ENCODE results near the gene TMEM119. TPM values are rescaled to one million over a fixed set of nuclear protein-coding genes. Genes with fewer than 3 reads are reported as not detected.
"Not testable (repeated sequence)": the region's sequence is repeated elsewhere in the genome, so short reads cannot be mapped to it uniquely, and the experiment has no call there.

TMEM119 gene
- total RNA-seq, 1 experiment from 2014 or later, result 311 TPM

GRCh38 chr12:108638141-108638827 is 40.4 kb upstream of the TMEM119 start:
- H3K4me1 ChIP-seq (replicated peaks), result no peaks in the 10 kb centered on the region; the same call in 1 of the 2 replicates
- peaks cover 3% of the 10 kb centered on the region; the same call in 1 of the 2 replicates for H3K9me3 ChIP-seq (replicated peaks)
- no peak overlapping the region for H3K27ac ChIP-seq
- no peak overlapping the region for H3K4me3 ChIP-seq
- no peaks in the 10 kb centered on the region for H3K36me3 ChIP-seq
- H3K27me3 ChIP-seq (replicated peaks), result peaks cover 13% of the 10 kb centered on the region
- DNase-seq (ENCODE audit: low read depth in 1 of 2, low spot score in 2 of 2), result peak; percentile 73 to 92

GRCh38 chr12:108637222-108637971 is 39.5 kb upstream of the TMEM119 start:
- 0 out of 2 replicates have a peak, but pooled peaks cover 6% of the 10 kb centered on the region for H3K27me3 ChIP-seq (replicated peaks)
- no peaks in the 10 kb centered on the region; the same call in 1 of the 2 replicates for H3K4me1 ChIP-seq (replicated peaks)
- no peaks in the 10 kb centered on the region for H3K36me3 ChIP-seq
- no peak overlapping the region for H3K27ac ChIP-seq
- no peak overlapping the region for H3K4me3 ChIP-seq
- peak; percentile 70 to 91 for DNase-seq (ENCODE audit: low read depth in 1 of 2, low spot score in 2 of 2)
- H3K9me3 ChIP-seq (replicated peaks), result peaks cover 3% of the 10 kb centered on the region; the same call in 1 of the 2 replicates

GRCh38 chr12:108635997-108636808 is 38.3 kb upstream of the TMEM119 start:
- H3K36me3 ChIP-seq, result no peaks in the 10 kb centered on the region

GRCh38 chr12:108635201-108635996 is 37.5 kb upstream of the TMEM119 start:
- Histone ChIP-seq H3K36me3 (no peaks in the 10 kb centered on the region), H3K4me3 (no peak overlapping the region), H3K4me1 (replicated peaks) (peaks cover 12% of the 10 kb centered on the region), H3K27ac (no peak overlapping the region), H3K9me3 (replicated peaks) (no peaks in the 10 kb centered on the region), H3K27me3 (replicated peaks) (0 out of 2 replicates have a peak, but pooled peaks cover 3% of the 10 kb centered on the region)
- peak; percentile 72 to 91 for DNase-seq (ENCODE audit: low read depth in 1 of 2, low spot score in 2 of 2)

More at GRCh38 chr12:108635997-108636808, 38.3 kb upstream of the TMEM119 start:
- DNase-seq (ENCODE audit: low read depth in 1 of 2, low spot score in 2 of 2), result peak; percentile 70 to 87
- Histone ChIP-seq H3K9me3 (replicated peaks) (peaks cover 3% of the 10 kb centered on the region; the same call in 1 of the 2 replicates), H3K4me3 (no peak overlapping the region), H3K27me3 (replicated peaks) (0 out of 2 replicates have a peak, but pooled peaks cover 6% of the 10 kb centered on the region), H3K4me1 (replicated peaks) (peaks cover 6% of the 10 kb centered on the region), H3K27ac (no peak overlapping the region)

- Histone ChIP-seq H3K4me1 (replicated peaks) (peaks cover 23% of the 10 kb centered on the region), H3K27ac (no peak overlapping the region), H3K9me3 (replicated peaks) (no peaks in the 10 kb centered on the region), H3K36me3 (no peaks in the 10 kb centered on the region), H3K4me3 (no peak overlapping the region), H3K27me3 (replicated peaks) (0 out of 2 replicates have a peak, but pooled peaks cover 3% of the 10 kb centered on the region)
- peak; percentile 78 to 96 for DNase-seq (ENCODE audit: low read depth in 1 of 2, low spot score in 2 of 2)
These were observed 36.5 kb upstream of the TMEM119 start for GRCh38 chr12:108634341-108634751.

- DNase-seq (ENCODE audit: low read depth in 1 of 2, low spot score in 2 of 2), result peak; percentile 65 to 94
- Histone ChIP-seq H3K27me3 (replicated peaks) (0 out of 2 replicates have a peak, but pooled peaks cover 3% of the 10 kb centered on the region), H3K27ac (no peak within 1 kb of the TSS), H3K4me1 (replicated peaks) (peaks cover 29% of the 10 kb centered on the region), H3K4me3 (no peak within 1 kb of the TSS), H3K36me3 (no peaks in the 10 kb centered on the region), H3K9me3 (replicated peaks) (no peaks in the 10 kb centered on the region)
These were observed 35.8 kb upstream of the TMEM119 start, which contains the start of gene SELPLG for GRCh38 chr12:108633534-108634248. TSS of gene SELPLG (minus strand) at chr12:108633894. CDS start at chr12:108624307, 9,587 bp downstream.

- 0 out of 2 replicates have a peak, but pooled peaks cover 3% of the 10 kb centered on the region for H3K27me3 ChIP-seq (replicated peaks)
- no peaks in the 10 kb centered on the region for H3K9me3 ChIP-seq (replicated peaks)
- peak; percentile 68 to 91 for DNase-seq (ENCODE audit: low read depth in 1 of 2, low spot score in 2 of 2)
- no peak overlapping the region for H3K4me3 ChIP-seq
- peaks cover 35% of the 10 kb centered on the region for H3K4me1 ChIP-seq (replicated peaks)
- H3K36me3 ChIP-seq, result no peaks in the 10 kb centered on the region
- H3K27ac ChIP-seq, result no peak overlapping the region
These were observed 35.2 kb upstream of the TMEM119 start for GRCh38 chr12:108633081-108633533.

- H3K27ac ChIP-seq; H3K27me3 ChIP-seq (replicated peaks); H3K4me3 ChIP-seq; H3K36me3 ChIP-seq; H3K9me3 ChIP-seq (replicated peaks): not testable (repeated sequence)
- H3K4me1 ChIP-seq (replicated peaks), result peaks cover 37% of the 10 kb centered on the region
- peak in 1 of 2 experiments; percentile 83 for DNase-seq (ENCODE audit: low read depth in 1 of 2, low spot score in 2 of 2)
These were observed 33.4 kb upstream of the TMEM119 start for GRCh38 chr12:108631261-108631660.

GRCh38 chr12:108630481-108631207 is 32.8 kb upstream of the TMEM119 start:
- no peaks in the 10 kb centered on the region for H3K36me3 ChIP-seq
- DNase-seq (ENCODE audit: low read depth in 1 of 2, low spot score in 2 of 2), result peak; percentile 99 to 100
- H3K27ac ChIP-seq, result peak overlapping the region; percentile 11
- no peak overlapping the region for H3K4me3 ChIP-seq
- H3K9me3 ChIP-seq (replicated peaks), result no peaks in the 10 kb centered on the region; the same call in 1 of the 2 replicates
- peaks cover 37% of the 10 kb centered on the region for H3K4me1 ChIP-seq (replicated peaks)
- no peaks in the 10 kb centered on the region for H3K27me3 ChIP-seq (replicated peaks)

GRCh38 chr12:108629824-108630476 is 32.1 kb upstream of the TMEM119 start:
- Histone ChIP-seq H3K4me3 (no peak overlapping the region), H3K36me3 (no peaks in the 10 kb centered on the region), H3K9me3 (replicated peaks) (no peaks in the 10 kb centered on the region; the same call in 1 of the 2 replicates), H3K4me1 (replicated peaks) (peaks cover 37% of the 10 kb centered on the region), H3K27me3 (replicated peaks) (no peaks in the 10 kb centered on the region), H3K27ac (peak overlapping the region; percentile 11)
- DNase-seq (ENCODE audit: low read depth in 1 of 2, low spot score in 2 of 2), result peak; percentile 98 to 100

GRCh38 chr12:108629151-108629550 is 31.3 kb upstream of the TMEM119 start:
- H3K4me1 ChIP-seq (replicated peaks), result peaks cover 37% of the 10 kb centered on the region
- H3K9me3 ChIP-seq (replicated peaks), result no peaks in the 10 kb centered on the region; the same call in 1 of the 2 replicates
- no peaks in the 10 kb centered on the region for H3K36me3 ChIP-seq
- no peak overlapping the region for H3K4me3 ChIP-seq
- no peaks in the 10 kb centered on the region for H3K27me3 ChIP-seq (replicated peaks)
- peak; percentile 75 to 95 for DNase-seq (ENCODE audit: low read depth in 1 of 2, low spot score in 2 of 2)
- H3K27ac ChIP-seq, result peak overlapping the region; percentile 11
